ENCODE results near the gene AGBL4.
"Not testable (repeated sequence)": the region's sequence is repeated elsewhere in the genome, so short reads cannot be mapped to it uniquely, and the experiment has no call there.

AGBL4 gene

GRCh38 chr1:49050041-49050440 lies 973.7 kb downstream of the AGBL4 start:
- Histone ChIP-seq H3K4me1 (ENCODE audit: control insufficient read depth, insufficient read depth, low read length, unreplicated experiment) (no peaks in the 10 kb centered on the region), H3K27ac (ENCODE audit: low read depth, low read length) (no peak overlapping the region), H3K79me2 (ENCODE audit: control insufficient read depth, insufficient read depth, low read length, unreplicated experiment) (no peaks in the 10 kb centered on the region), H3K27me3 (ENCODE audit: insufficient read depth, low read length) (no peaks in the 10 kb centered on the region), H3K4me3 (ENCODE audit: low read depth, low read length) (no peak overlapping the region), H2AFZ (ENCODE audit: low read length, unreplicated experiment) (no peak overlapping the region), H3K36me3 (ENCODE audit: insufficient read depth, low read length) (no peaks in the 10 kb centered on the region)

DNA sequence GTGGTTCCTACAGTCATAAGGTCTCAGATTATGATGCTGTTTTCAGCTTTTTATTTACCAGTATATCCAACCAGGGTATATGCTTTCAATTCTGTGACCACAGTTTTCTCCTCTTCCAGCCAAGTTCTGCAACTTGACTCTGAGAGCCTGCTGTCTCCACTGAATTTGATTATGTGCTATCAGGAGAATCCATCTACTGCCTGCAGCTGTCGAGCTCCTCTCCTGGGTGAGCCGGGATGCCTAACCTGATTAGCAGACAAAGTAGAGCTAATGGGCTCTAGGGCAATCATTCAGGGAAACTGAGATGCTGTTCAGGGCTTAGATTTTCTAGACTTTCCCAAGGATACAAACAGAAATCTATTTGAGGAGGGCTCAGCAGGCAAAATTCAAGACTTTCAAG lies 975.6 kb downstream of the AGBL4 start:
- H3K79me2 ChIP-seq (ENCODE audit: control insufficient read depth, insufficient read depth, low read length, unreplicated experiment) = no peaks in the 10 kb centered on the region
- no peak overlapping the region for H3K27ac ChIP-seq (ENCODE audit: low read depth, low read length)
- no peak overlapping the region for H3K4me3 ChIP-seq (ENCODE audit: low read depth, low read length)
- no peaks in the 10 kb centered on the region for H3K27me3 ChIP-seq (ENCODE audit: insufficient read depth, low read length)
- H3K36me3 ChIP-seq (ENCODE audit: insufficient read depth, low read length) = no peaks in the 10 kb centered on the region
- H2AFZ ChIP-seq (ENCODE audit: low read length, unreplicated experiment) = no peak overlapping the region
- no peaks in the 10 kb centered on the region for H3K4me1 ChIP-seq (ENCODE audit: control insufficient read depth, insufficient read depth, low read length, unreplicated experiment)

- H2AFZ ChIP-seq (ENCODE audit: low read length, unreplicated experiment) = no peak overlapping the region
- H3K27me3 ChIP-seq (ENCODE audit: insufficient read depth, low read length) = no peaks in the 10 kb centered on the region
- H3K79me2 ChIP-seq (ENCODE audit: control insufficient read depth, insufficient read depth, low read length, unreplicated experiment) = no peaks in the 10 kb centered on the region
- no peaks in the 10 kb centered on the region for H3K4me1 ChIP-seq (ENCODE audit: control insufficient read depth, insufficient read depth, low read length, unreplicated experiment)
- H3K36me3 ChIP-seq (ENCODE audit: insufficient read depth, low read length) = no peaks in the 10 kb centered on the region
- no peak overlapping the region for H3K4me3 ChIP-seq (ENCODE audit: low read depth, low read length)
- no peak overlapping the region for H3K27ac ChIP-seq (ENCODE audit: low read depth, low read length)
Observed at GRCh38 chr1:49046305-49046704, 977.4 kb downstream of the AGBL4 start.

GRCh38 chr1:49045371-49045770 lies 978.4 kb downstream of the AGBL4 start:
- no peak overlapping the region for H3K27ac ChIP-seq (ENCODE audit: low read depth, low read length)
- H3K4me3 ChIP-seq (ENCODE audit: low read depth, low read length) = no peak overlapping the region
- H3K79me2 ChIP-seq (ENCODE audit: control insufficient read depth, insufficient read depth, low read length, unreplicated experiment) = no peaks in the 10 kb centered on the region
- H2AFZ ChIP-seq (ENCODE audit: low read length, unreplicated experiment) = no peak overlapping the region
- H3K36me3 ChIP-seq (ENCODE audit: insufficient read depth, low read length) = no peaks in the 10 kb centered on the region
- H3K27me3 ChIP-seq (ENCODE audit: insufficient read depth, low read length) = no peaks in the 10 kb centered on the region
- no peaks in the 10 kb centered on the region for H3K4me1 ChIP-seq (ENCODE audit: control insufficient read depth, insufficient read depth, low read length, unreplicated experiment)

GRCh38 chr1:49036700-49037099 lies 987.1 kb downstream of the AGBL4 start:
- Histone ChIP-seq H3K27ac (ENCODE audit: low read depth, low read length) (no peak overlapping the region), H3K79me2 (ENCODE audit: control insufficient read depth, insufficient read depth, low read length, unreplicated experiment) (no peaks in the 10 kb centered on the region), H3K36me3 (ENCODE audit: insufficient read depth, low read length) (no peaks in the 10 kb centered on the region), H3K27me3 (ENCODE audit: insufficient read depth, low read length) (no peaks in the 10 kb centered on the region), H2AFZ (ENCODE audit: low read length, unreplicated experiment) (no peak overlapping the region), H3K4me1 (ENCODE audit: control insufficient read depth, insufficient read depth, low read length, unreplicated experiment) (no peaks in the 10 kb centered on the region), H3K4me3 (ENCODE audit: low read depth, low read length) (no peak overlapping the region)

DNA sequence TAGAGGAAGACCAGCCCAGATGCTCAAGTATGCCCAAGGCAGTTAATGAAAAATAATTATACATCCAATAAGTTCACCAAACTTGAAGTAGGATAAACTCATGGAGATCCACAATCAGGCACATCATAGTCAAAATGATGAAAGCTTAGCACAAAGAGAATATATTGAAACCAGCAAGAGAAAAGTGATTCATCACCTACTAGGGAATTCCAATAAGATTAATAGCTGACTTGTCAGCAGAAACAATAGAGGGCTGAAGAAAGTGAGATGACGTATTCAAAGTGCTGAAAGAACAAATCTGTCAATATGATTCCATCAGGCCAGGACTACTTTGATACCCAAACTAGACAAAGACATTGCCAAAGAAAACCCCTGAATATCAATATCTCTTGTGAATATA lies 995.4 kb downstream of the AGBL4 start:
- no peaks in the 10 kb centered on the region for H3K4me1 ChIP-seq (ENCODE audit: control insufficient read depth, insufficient read depth, low read length, unreplicated experiment)
- no peak overlapping the region for H2AFZ ChIP-seq (ENCODE audit: low read length, unreplicated experiment)
- no peak overlapping the region for H3K27ac ChIP-seq (ENCODE audit: low read depth, low read length)
- no peak overlapping the region for H3K4me3 ChIP-seq (ENCODE audit: low read depth, low read length)
- no peaks in the 10 kb centered on the region for H3K36me3 ChIP-seq (ENCODE audit: insufficient read depth, low read length)
- H3K27me3 ChIP-seq (ENCODE audit: insufficient read depth, low read length) = no peaks in the 10 kb centered on the region
- H3K79me2 ChIP-seq (ENCODE audit: control insufficient read depth, insufficient read depth, low read length, unreplicated experiment) = no peaks in the 10 kb centered on the region

DNA sequence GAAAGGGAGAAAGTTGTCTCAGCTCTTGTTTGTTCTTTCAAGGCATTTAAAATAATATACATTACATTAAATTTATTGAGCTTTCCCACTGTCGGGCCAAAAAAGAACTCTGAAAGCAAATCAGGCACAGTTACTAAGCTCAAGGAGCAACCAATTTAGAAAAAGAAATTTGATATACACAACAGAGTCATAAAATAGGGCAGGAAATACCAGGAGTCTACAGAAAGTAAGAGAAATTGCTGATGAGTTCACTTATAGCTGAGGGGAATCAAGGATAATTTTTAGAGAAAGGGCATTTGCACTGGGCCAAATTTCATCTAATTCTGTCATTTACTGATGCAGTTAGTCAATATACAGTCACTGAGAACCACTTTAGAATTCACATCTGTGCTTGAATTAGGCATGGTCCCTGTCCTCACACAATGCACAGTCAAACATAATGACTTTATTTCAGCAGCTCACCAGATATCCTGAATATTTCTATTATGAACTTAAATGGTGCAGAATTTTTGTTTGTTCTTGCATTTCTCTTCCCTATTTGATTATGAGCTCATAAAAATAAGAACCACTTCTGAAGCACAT lies 997.4 kb downstream of the AGBL4 start:
- no peak overlapping the region for H3K27ac ChIP-seq (ENCODE audit: low read depth, low read length)
- no peaks in the 10 kb centered on the region for H3K27me3 ChIP-seq (ENCODE audit: insufficient read depth, low read length)
- no peaks in the 10 kb centered on the region for H3K79me2 ChIP-seq (ENCODE audit: control insufficient read depth, insufficient read depth, low read length, unreplicated experiment)
- H3K4me3 ChIP-seq (ENCODE audit: low read depth, low read length) = no peak overlapping the region
- no peak overlapping the region for H2AFZ ChIP-seq (ENCODE audit: low read length, unreplicated experiment)
- H3K36me3 ChIP-seq (ENCODE audit: insufficient read depth, low read length) = no peaks in the 10 kb centered on the region
- H3K4me1 ChIP-seq (ENCODE audit: control insufficient read depth, insufficient read depth, low read length, unreplicated experiment) = no peaks in the 10 kb centered on the region

- Histone ChIP-seq H3K36me3 (ENCODE audit: insufficient read depth, low read length) (no peaks in the 10 kb centered on the region), H3K27me3 (ENCODE audit: insufficient read depth, low read length) (no peaks in the 10 kb centered on the region), H3K79me2 (ENCODE audit: control insufficient read depth, insufficient read depth, low read length, unreplicated experiment) (no peaks in the 10 kb centered on the region), H3K4me3 (ENCODE audit: low read depth, low read length) (no peak overlapping the region), H2AFZ (ENCODE audit: low read length, unreplicated experiment) (no peak overlapping the region), H3K4me1 (ENCODE audit: control insufficient read depth, insufficient read depth, low read length, unreplicated experiment) (no peaks in the 10 kb centered on the region), H3K27ac (ENCODE audit: low read depth, low read length) (no peak overlapping the region)
Observed at GRCh38 chr1:49016030-49016977, 1007.5 kb downstream of the AGBL4 start.

DNA sequence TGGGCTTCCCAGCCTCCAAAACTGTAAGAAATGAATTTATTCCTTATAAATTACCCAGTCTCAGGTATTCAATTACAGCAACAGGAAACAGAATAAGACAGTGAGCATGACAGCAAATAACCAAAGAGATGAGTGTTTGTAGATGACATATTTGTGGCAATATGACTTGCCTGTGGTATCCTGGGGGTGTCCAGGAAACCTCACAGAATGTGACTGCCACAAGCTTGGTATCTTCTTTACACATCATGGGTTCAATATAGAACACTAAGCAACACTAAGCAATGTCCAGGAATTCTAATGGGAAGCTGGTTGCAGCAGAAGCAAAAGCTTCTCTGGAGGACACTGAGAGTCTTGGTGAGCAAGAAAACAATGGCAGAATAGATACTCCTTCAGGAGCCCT lies 1010.7 kb downstream of the AGBL4 start:
- Histone ChIP-seq H2AFZ (ENCODE audit: low read length, unreplicated experiment) (no peak overlapping the region), H3K79me2 (ENCODE audit: control insufficient read depth, insufficient read depth, low read length, unreplicated experiment) (no peaks in the 10 kb centered on the region), H3K36me3 (ENCODE audit: insufficient read depth, low read length) (no peaks in the 10 kb centered on the region), H3K4me3 (ENCODE audit: low read depth, low read length) (no peak overlapping the region), H3K27me3 (ENCODE audit: insufficient read depth, low read length) (no peaks in the 10 kb centered on the region), H3K27ac (ENCODE audit: low read depth, low read length) (no peak overlapping the region), H3K4me1 (ENCODE audit: control insufficient read depth, insufficient read depth, low read length, unreplicated experiment) (no peaks in the 10 kb centered on the region)

DNA sequence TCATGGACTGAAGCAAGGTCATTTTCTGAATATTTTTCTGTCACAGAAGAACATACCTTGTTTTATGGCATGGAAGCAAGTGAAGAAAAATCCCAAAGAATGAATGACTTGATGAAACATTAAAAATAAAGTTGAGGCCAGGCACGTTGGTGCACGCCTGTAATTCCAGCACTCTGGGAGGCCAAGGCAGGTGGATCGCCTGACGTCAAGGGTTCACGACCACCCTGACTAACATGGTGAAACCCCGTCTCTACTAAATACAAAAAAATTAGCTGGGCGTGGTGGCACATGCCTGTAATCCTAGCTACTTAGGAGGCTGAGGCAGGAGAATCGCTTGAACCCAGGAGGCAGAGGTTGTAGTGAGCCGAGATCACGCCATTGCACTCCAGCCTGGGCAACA lies 1020.8 kb downstream of the AGBL4 start:
- not testable (repeated sequence) for H3K4me3 ChIP-seq (ENCODE audit: low read depth, low read length); H3K36me3 ChIP-seq (ENCODE audit: insufficient read depth, low read length); H3K79me2 ChIP-seq (ENCODE audit: control insufficient read depth, insufficient read depth, low read length, unreplicated experiment); H3K27me3 ChIP-seq (ENCODE audit: insufficient read depth, low read length); H3K27ac ChIP-seq (ENCODE audit: low read depth, low read length); H3K4me1 ChIP-seq (ENCODE audit: control insufficient read depth, insufficient read depth, low read length, unreplicated experiment); H2AFZ ChIP-seq (ENCODE audit: low read length, unreplicated experiment)

GRCh38 chr1:48999321-48999720 lies 1024.4 kb downstream of the AGBL4 start:
- Histone ChIP-seq H3K4me3 (ENCODE audit: low read depth, low read length) (no peak overlapping the region), H2AFZ (ENCODE audit: low read length, unreplicated experiment) (no peak overlapping the region), H3K27me3 (ENCODE audit: insufficient read depth, low read length) (no peaks in the 10 kb centered on the region), H3K27ac (ENCODE audit: low read depth, low read length) (no peak overlapping the region), H3K79me2 (ENCODE audit: control insufficient read depth, insufficient read depth, low read length, unreplicated experiment) (no peaks in the 10 kb centered on the region), H3K4me1 (ENCODE audit: control insufficient read depth, insufficient read depth, low read length, unreplicated experiment) (no peaks in the 10 kb centered on the region), H3K36me3 (ENCODE audit: insufficient read depth, low read length) (no peaks in the 10 kb centered on the region)

Data from ACC112 (cell line).